NCI-H748 (cell line): ENCODE measurements around the gene PLP1.
"Not testable (repeated sequence)": the region's sequence is repeated elsewhere in the genome, so short reads cannot be mapped to it uniquely, and the experiment has no call there.

ENCODE experiments used
- DNase-seq: peaks from one replicate; lab custom pipeline; 2025; ENCODE audit not compliant: unreplicated experiment; lab: John Stamatoyannopoulos, UW

The PLP1 gene

GRCh38 chrX:103780336-103781061 lies 3.9 kb downstream of the PLP1 start:
- DNase-seq = no peak

- DNase-seq = no peak
Measured at GRCh38 chrX:103781062-103781402, 4.4 kb downstream of the PLP1 start.

- DNase-seq = no peak
Measured at GRCh38 chrX:103781706-103782105, 5.1 kb downstream of the PLP1 start.

- no peak for DNase-seq
Measured at GRCh38 chrX:103782640-103783039, 6.0 kb downstream of the PLP1 start.

- DNase-seq = no peak
Measured at GRCh38 chrX:103783196-103783595, 6.6 kb downstream of the PLP1 start.

GRCh38 chrX:103783971-103784370 lies 7.3 kb downstream of the PLP1 start:
- DNase-seq = no peak

- DNase-seq = no peak
Measured at GRCh38 chrX:103789004-103789403, 12.4 kb downstream of the PLP1 start.

GRCh38 chrX:103791228-103791627 lies 14.6 kb downstream of the PLP1 start:
- DNase-seq = peak; percentile 75

GRCh38 chrX:103791826-103792485 lies 15.3 kb downstream of the PLP1 start:
- DNase-seq = no peak

GRCh38 chrX:103792916-103793544 lies 16.4 kb downstream of the PLP1 start:
- DNase-seq = no peak

GRCh38 chrX:103793545-103793940 lies 16.9 kb downstream of the PLP1 start:
- DNase-seq = no peak

- no peak for DNase-seq
Measured at GRCh38 chrX:103794119-103794518, 17.5 kb downstream of the PLP1 start.

- no peak for DNase-seq
Measured at GRCh38 chrX:103797691-103798090, 21.1 kb downstream of the PLP1 start.

GRCh38 chrX:103800318-103800717 lies 23.7 kb downstream of the PLP1 start:
- DNase-seq = no peak

- no peak for DNase-seq
Measured at GRCh38 chrX:103805860-103806259, 29.2 kb downstream of the PLP1 start.

- DNase-seq = no peak
Measured at GRCh38 chrX:103806862-103807474, 30.3 kb downstream of the PLP1 start.

- DNase-seq = no peak
Measured at GRCh38 chrX:103811858-103812257, 35.2 kb downstream of the PLP1 start.

- not testable (repeated sequence) for DNase-seq
Measured at GRCh38 chrX:103817101-103817500, 40.5 kb downstream of the PLP1 start.

GRCh38 chrX:103817502-103817901 lies 40.9 kb downstream of the PLP1 start:
- peak; percentile 54 for DNase-seq

GRCh38 chrX:103818842-103819619 lies 42.4 kb downstream of the PLP1 start:
- no peak for DNase-seq

- not testable (repeated sequence) for DNase-seq
Measured at GRCh38 chrX:103820802-103821201, 44.2 kb downstream of the PLP1 start.
